Iris pigment epithelial cell (primary cell): ENCODE results near the gene SOCS3.

Source experiments
- DNase-seq: peaks from one replicate; pipeline ENCODE4 v3.0.0-alpha.2; 2011; ENCODE audit warnings: low read depth

SOCS3 gene

GRCh38 chr17:78367193-78367592 lies 7.3 kb upstream of the SOCS3 start:
- no peak for DNase-seq

- DNase-seq: no peak
Observed at GRCh38 chr17:78366109-78366848, 6.4 kb upstream of the SOCS3 start.

- DNase-seq: no peak
Observed at GRCh38 chr17:78365561-78366108, 5.8 kb upstream of the SOCS3 start.

- no peak for DNase-seq
Observed at GRCh38 chr17:78364436-78365281, 4.8 kb upstream of the SOCS3 start.

- no peak for DNase-seq
Observed at GRCh38 chr17:78362671-78363070, 2.8 kb upstream of the SOCS3 start.

GRCh38 chr17:78362232-78362631 lies 2.4 kb upstream of the SOCS3 start:
- no peak for DNase-seq

- DNase-seq: no peak
Observed at GRCh38 chr17:78361225-78361701, 1.4 kb upstream of the SOCS3 start.

GRCh38 chr17:78360371-78361224 lies 721 bp upstream of the SOCS3 start:
- DNase-seq: peak; percentile 81

GRCh38 chr17:78359321-78359996 lies 418 bp downstream of the SOCS3 start:
- DNase-seq: peak; percentile 54

- peak; percentile 78 for DNase-seq
Observed at GRCh38 chr17:78358538-78359320, 1.1 kb downstream of the SOCS3 start.

- no peak for DNase-seq
Observed at GRCh38 chr17:78357672-78358537, 2.0 kb downstream of the SOCS3 start.

- peak; percentile 61 for DNase-seq
Observed at GRCh38 chr17:78357177-78357586, 2.7 kb downstream of the SOCS3 start.

- peak; percentile 98 for DNase-seq
Observed at GRCh38 chr17:78356101-78356713, 3.7 kb downstream of the SOCS3 start.

GRCh38 chr17:78355701-78356100 lies 4.2 kb downstream of the SOCS3 start:
- no peak for DNase-seq

- DNase-seq: no peak
Observed at GRCh38 chr17:78355045-78355641, 4.7 kb downstream of the SOCS3 start.

- DNase-seq: no peak
Observed at GRCh38 chr17:78353834-78354233, 6.0 kb downstream of the SOCS3 start.

GRCh38 chr17:78351449-78352006 lies 8.3 kb downstream of the SOCS3 start:
- DNase-seq: peak; percentile 97
